Stimulated activated CD8-positive, alpha-beta memory T cell treated with anti-CD3 and anti-CD28 coated beads, Interleukin-12 subunit alpha, Interleukin-12 subunit beta, amount 100 ng/mL, for 24 hours (primary cell): ENCODE measurements around the gene TMEM235.
"Not testable (repeated sequence)": the region's sequence is repeated elsewhere in the genome, so short reads cannot be mapped to it uniquely, and the experiment has no call there.

Source experiments
- DNase-seq: peaks from one replicate; pipeline ENCODE4 v3.0.0-alpha.2; 2020; ENCODE audit errors: extremely low read depth

Gene TMEM235

GRCh38 chr17:78219396-78220150 lies 11.9 kb upstream of the TMEM235 start:
- DNase-seq = no peak

- no peak for DNase-seq
Measured at GRCh38 chr17:78223061-78223460, 8.4 kb upstream of the TMEM235 start.

GRCh38 chr17:78223765-78224164 lies 7.7 kb upstream of the TMEM235 start:
- no peak for DNase-seq

GRCh38 chr17:78224231-78225087 lies 7.0 kb upstream of the TMEM235 start:
- no peak for DNase-seq

- DNase-seq = no peak
Measured at GRCh38 chr17:78225088-78225865, 6.2 kb upstream of the TMEM235 start.

GRCh38 chr17:78226055-78226758 lies 5.2 kb upstream of the TMEM235 start:
- DNase-seq = no peak

DNA sequence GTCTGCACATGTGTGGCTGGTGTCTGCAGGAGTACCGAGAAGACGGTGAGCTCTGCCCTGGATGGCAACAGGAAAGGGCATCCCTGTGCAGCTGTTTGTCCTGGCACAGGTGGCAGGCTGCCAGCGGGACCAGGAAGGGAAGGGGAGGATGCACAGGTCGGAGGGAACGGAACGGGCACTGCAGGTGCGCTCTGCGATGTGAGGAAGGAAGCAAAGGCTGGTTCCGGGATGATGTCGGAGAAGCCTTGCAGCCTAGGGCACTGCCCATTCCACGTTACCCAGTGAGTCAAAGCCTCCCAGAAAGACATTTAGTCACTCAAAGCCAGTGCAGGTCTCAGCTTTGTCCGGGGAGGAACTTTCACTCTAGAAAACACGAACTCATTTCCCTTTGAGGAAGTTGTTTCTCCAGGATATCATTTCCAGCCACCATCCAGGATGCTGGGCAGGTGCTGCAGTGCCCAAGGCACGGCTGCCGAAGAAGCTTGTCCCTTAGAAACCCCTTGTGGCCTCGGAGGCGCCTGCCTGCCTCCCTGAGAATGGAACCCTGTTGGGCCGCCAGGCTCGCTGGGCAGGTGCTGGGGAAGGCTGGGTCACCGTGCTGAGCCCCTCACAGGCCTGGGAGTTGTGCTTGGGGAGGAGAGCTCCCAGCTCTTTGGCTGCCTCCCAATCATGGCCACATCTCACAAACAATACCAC lies 4.5 kb upstream of the TMEM235 start:
- no peak for DNase-seq

DNA sequence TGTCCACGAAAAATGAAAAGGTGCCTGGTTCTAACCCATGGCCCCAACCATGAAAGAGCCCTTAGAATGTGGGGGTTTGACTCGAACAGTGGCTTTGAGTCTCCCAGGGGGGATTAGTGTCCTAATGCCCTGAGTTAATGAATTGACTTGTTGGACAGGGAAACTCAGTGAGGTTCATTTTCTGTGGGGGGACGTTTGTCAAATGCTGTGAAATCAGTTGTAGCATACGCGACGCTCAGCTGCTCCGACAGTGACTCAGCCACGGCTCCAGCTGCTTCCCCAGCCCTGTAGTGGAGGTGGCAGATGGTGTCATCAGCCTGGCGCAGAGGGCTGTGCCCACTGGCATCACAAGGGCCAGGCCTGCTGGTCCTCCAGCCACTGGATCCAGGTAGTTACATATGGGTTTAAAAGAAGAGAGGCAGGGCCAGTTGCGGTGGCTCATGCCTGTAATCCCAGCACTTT lies 3.9 kb upstream of the TMEM235 start:
- no peak for DNase-seq

GRCh38 chr17:78228176-78228575 lies 3.3 kb upstream of the TMEM235 start:
- no peak for DNase-seq

DNA sequence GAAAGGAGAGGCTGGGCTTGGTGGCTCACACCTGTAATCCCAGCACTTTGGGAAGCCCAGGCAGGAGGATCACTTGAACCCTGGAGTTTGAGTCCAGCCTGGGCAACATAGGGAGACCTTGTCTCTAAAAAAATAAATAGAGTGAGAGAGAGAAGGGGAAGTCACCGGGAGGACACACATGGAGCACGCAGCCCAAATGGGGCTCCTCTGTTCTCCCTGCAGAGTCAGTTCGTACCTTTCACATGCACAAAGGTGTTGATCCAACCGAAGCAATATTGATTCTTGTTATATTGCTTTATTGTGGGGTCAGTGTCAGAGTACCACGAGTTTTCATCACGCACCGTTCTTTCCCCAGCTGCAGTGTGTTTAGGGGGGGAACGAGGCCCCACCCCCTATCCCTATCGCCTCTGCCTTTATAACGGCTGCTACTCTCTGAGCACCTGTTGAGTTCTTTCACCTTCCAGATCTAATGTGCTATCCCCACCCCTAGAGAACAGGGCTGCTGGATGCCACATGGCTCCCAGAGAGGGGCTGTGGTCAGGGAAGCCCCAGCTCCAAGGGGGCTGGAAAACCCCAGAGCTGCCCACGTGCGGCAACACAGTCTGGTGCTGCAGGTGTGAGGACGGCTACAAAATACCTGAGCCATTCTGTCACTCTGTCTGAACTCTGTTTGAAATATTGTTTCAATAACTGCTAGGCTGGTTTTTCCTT lies 1.0 kb upstream of the TMEM235 start:
- DNase-seq = no peak

DNA sequence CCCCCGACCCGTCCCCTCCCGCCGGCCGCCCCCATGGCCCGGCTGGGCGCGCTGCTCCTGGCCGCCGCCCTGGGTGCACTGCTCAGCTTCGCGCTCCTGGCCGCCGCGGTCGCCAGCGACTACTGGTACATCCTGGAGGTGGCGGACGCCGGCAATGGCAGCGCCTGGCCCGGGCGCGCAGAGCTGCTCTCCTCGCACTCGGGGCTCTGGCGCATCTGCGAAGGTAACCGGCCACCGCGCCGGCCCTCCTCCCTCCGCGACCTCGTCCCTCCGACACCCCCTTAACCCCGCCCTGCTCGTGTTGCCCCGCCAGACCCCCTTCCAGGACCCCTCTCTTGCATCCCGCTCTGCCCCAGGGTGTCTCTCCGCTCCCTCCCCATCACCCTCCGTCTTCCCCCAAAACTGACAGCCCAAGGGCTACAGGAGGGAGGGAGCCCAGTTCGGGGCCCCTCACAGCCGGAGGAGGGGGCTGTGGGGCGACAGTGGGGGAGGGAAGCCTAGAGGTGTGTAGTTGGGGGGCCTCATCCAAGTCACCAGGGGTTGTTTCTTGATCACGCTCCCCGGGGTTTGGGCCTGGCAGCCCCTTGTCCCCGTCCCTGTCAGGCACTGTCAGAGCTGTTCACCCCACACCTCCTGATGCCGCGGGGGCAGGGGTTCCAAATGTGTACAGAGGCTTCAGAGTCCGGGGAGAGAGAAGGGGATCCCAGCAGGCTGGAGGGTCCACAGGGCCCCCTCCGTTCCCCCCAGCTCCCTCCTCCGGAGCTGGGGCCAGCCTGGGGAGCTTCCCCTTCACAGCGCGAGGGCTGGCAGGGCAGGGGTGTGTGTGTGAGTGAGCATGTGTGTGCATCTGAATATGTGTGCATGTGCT lies 794 bp downstream of the TMEM235 start:
- DNase-seq = no peak

DNA sequence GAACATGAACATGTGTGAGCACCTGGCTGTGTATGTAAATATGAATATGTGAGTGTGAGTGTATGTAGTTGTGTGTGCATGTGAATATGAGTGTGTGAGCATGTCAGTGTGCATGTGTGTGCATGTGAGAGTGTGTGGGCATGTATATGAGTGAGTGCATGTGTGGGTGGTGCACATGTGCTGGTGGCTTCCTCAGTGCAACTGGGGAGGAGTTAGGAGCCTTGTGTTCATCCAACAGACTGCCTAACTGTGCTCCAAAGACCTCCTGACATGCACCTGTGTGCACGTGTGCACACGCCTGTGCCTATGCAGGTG lies 1.4 kb downstream of the TMEM235 start:
- DNase-seq = no peak

- no peak for DNase-seq
Measured at GRCh38 chr17:78233678-78234077, 2.2 kb downstream of the TMEM235 start.

GRCh38 chr17:78234261-78234865 lies 2.9 kb downstream of the TMEM235 start:
- DNase-seq = no peak

DNA sequence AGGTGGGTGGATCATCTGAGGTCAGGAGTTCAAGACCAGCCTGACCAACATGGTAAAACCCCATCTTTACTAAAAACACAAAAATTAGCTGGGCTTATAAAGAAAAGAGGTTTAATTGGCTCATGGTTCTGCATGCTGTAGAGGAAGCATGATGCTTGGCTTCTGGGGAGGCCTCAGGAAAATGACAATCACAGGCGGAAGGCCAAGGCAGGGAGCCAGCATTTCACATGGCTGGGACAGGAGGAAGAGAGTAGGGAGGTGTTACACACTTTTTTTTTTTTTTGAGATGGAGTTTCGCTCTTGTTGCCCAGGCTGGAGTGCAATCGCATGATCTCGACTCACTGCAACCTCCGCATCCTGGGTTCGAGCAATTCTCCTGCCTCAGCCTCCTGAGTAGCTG lies 3.6 kb downstream of the TMEM235 start:
- not testable (repeated sequence) for DNase-seq

- DNase-seq = no peak
Measured at GRCh38 chr17:78235885-78236284, 4.5 kb downstream of the TMEM235 start.

DNA sequence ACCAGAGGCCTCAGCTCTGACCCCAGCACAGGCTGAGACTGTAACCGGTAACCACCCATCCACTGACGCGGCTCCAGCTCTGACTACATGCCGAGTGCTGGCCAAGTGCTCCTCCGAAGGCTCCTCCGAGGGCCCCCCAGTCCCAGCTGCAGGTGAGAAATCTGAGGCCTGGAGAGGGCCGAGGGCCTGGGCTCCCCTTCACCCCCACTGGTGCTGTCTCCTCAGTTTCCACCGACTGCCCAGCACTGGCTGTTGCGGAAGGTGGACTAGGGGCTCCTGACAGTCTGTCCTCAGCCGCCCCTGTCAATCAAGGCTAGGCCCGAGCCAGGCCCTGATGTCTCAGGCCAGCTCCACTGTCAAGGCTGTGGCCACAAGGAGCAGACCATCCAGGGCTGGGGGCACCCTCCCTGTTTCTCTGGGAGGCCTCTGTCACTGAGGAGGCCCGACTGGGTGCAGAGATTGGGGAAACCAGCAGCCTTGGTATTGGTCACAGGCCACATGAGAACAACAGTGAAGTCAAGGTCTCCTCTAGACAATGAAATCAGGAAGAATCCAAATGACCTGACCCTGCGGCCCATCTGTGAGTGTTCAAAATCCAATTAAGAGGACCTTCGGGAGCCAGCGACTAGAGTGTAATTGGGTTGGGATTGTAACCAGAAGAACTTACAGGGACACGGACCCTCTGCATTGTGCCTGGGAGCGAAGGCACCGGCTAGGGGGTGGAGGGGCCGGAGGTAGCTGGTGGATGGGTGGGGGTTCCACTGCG lies 5.1 kb downstream of the TMEM235 start:
- DNase-seq = no peak

GRCh38 chr17:78237401-78238012 lies 6.1 kb downstream of the TMEM235 start:
- no peak for DNase-seq
